Spleen (tissue), 11 donors: ENCODE results near the gene TRABD. TPM values are rescaled to one million over a fixed set of nuclear protein-coding genes. Genes with fewer than 3 reads are reported as not detected.

Source experiments
- DNase-seq: peaks from one replicate; pipeline ENCODE4 v3.0.0-alpha.2; 2020
- H3K27ac ChIP-seq, 8 donors: fragments of 200-600 bp; sonication (generic) in 7 of 8; 1 replicate in 4 of 8; 2 replicates in 4 of 8; pipeline versions ENCODE4 v1.5.0 to v1.8.0; 2016 to 2021; ENCODE audit warnings: inconsistent platforms in 4 of 8, mild to moderate bottlenecking in 4 of 8, moderate library complexity in 1 of 8
- H3K27me3 ChIP-seq, 7 donors: fragments of 200-600 bp; sonication (generic) in 6 of 7; replicated peaks in 1 of 7; 1 replicate in 4 of 7; 2 replicates in 3 of 7; pipeline versions ENCODE4 v1.5.0 to v1.8.0; 2016 to 2021; ENCODE audit warnings: inconsistent platforms in 3 of 7, mild to moderate bottlenecking in 1 of 7
- H3K36me3 ChIP-seq, 6 donors: fragments of 200-600 bp; sonication (generic) in 5 of 6; 1 replicate in 4 of 6; 2 replicates in 2 of 6; pipeline versions ENCODE4 v1.5.0 to v1.8.0; 2016 to 2021; ENCODE audit warnings: inconsistent platforms in 2 of 6
- H3K4me1 ChIP-seq, 6 donors: fragments of 200-600 bp; sonication (generic) in 5 of 6; 1 replicate in 3 of 6; 2 replicates in 3 of 6; pipeline versions ENCODE4 v1.5.0 to v1.8.0; 2016 to 2021; ENCODE audit warnings: inconsistent platforms in 3 of 6
- H3K4me3 ChIP-seq, 8 donors: fragments of 200-600 bp; sonication (generic) in 7 of 8; 1 replicate in 4 of 8; 2 replicates in 4 of 8; pipeline versions ENCODE4 v1.5.0 to v1.8.0; 2016 to 2021; ENCODE audit warnings: inconsistent platforms in 4 of 8, mild to moderate bottlenecking in 4 of 8, moderate library complexity in 2 of 8
- H3K9me3 ChIP-seq, 8 donors: fragments of 200-600 bp; sonication (generic) in 7 of 8; 1 replicate in 4 of 8; 2 replicates in 4 of 8; pipeline versions ENCODE4 v1.5.0 to v1.8.0; 2016 to 2021; ENCODE audit warnings: inconsistent platforms in 4 of 8
- POLR2A ChIP-seq, 3 donors: fragments of 450-650 bp; IDR thresholded peaks; one replicate each; pipeline ENCODE4 v1.5.1; 2017; ENCODE audit warnings: antibody characterized with exemption in 3 of 3, mild to moderate bottlenecking in 1 of 3
- POLR2AphosphoS5 ChIP-seq, 3 donors: sonication (generic); formaldehyde crosslinking; IDR thresholded peaks; one replicate each; pipeline ENCODE4 v1.5.1; 2017; ENCODE audit warnings: antibody characterized with exemption in 3 of 3
- WGBS, 5 donors: extraction: QIAGEN DNeasy Blood & Tissue Kit in 3 of 5; methylation state at CpG; one replicate each; pipeline versions ENCODE4 v1.1.5 to v1.1.7; 2013 to 2018; 5-methylcytosine and 5-hydroxymethylcytosine counted together
- intact Hi-C: fragments of 100-400 bp; cut with DNase I; formaldehyde crosslinking; loops from one replicate; pipeline ENCODE4 v1.15.0; 2023; ENCODE audit warnings: low total_unique reads
- polyA plus RNA-seq, 3 donors: library from polyadenylated mRNA; stranded (reverse); fragments of 200-250 nt; gene quantifications; one replicate each; pipeline ENCODE4 v1.2.1, GENCODE V29; 2013
- total RNA-seq, 7 donors: library from RNA; depleted of rRNA in 3 of 7; stranded (reverse); fragments of >200 nt in 3 of 7; fragmentation: NEBNext Ultra II Directional in 4 of 7; extraction: Animal tissue kit (Norgen Biotek cat#: 25700) in 4 of 7; gene quantifications; one replicate each; pipeline versions ENCODE4 v1.1.0 to v1.2.1, GENCODE V29; 2016 to 2021
- TF ChIP-seq, protein P1 (sequence below), 11 experiments: fragments of 200-600 bp in 7 of 11; fragments of 450-650 bp in 4 of 11; sonication (generic) in 4 of 11; IDR thresholded peaks in 8 of 11; conservative IDR thresholded peaks in 3 of 11; 1 replicate in 7 of 11; 2 replicates in 4 of 11; pipeline versions ENCODE4 v1.4.0 to v1.8.0; 2016 to 2021; ENCODE audit warnings: antibody characterized with exemption in 11 of 11, inconsistent platforms in 4 of 11, mild to moderate bottlenecking in 1 of 11
- donor health status: healthy with polysubstance abuse.
- donor health status: DM: no; HTN: no; CAD: no; lungs with moderate emphysema.
- donor health status: DM: no; HTN: no; CAD: no.
- donor health status: Bipolar disorder and iron deficiency.
- donor health status: healthy.
- donor health status: DM: no; HTN: no; CAD: no.
- donor health status: DM: yes; HTN: yes; CAD: no.

TRABD gene
- total and polyA plus RNA-seq, 10 donors = 43.3 to 85.8 (median 60.0) TPM

DNA sequence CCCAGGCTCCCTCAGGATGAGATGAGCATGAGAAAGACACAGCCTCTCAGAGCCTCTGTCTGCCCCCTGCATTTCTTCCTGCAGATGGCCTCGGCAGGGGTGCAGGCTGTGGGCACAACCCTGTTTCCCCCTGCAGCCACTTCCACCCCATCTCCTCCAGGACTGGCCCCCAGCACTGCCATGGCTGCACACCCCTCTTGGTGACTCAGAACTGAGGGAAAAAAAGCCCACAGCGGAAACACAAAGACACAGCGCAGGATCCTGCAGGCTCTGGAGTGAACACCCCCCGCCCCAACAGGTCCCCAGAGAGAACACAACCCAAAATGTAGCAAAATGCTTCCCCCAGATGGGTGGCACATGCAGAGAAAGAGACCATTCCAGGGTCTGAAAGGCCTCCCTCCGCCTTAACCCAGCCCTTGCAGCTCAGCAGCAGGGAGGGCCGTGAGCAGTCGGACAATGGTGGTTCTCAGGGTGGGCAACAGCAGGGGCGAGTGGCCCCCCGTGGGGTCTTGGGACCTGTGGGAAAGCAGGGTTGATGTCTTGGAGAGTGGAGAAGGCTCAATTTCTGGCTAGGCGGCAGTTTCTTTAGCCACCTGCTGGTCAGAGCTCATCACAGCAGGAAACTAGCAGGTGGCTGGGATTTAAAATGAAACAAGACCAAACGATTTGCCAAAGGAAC, 51.2 kb downstream of the TRABD start:
- Histone ChIP-seq H3K27ac (no peak overlapping the region), H3K9me3 (no peaks in the 10 kb centered on the region), H3K27me3 (no peaks in the 10 kb centered on the region), H3K36me3 (peaks cover 0 to 82% (median 39%) of the 10 kb centered on the region in 6 donors), H3K4me3 (no peak overlapping the region), H3K4me1 (peaks cover 13 to 46% (median 17%) of the 10 kb centered on the region in 6 donors)
- intact Hi-C loops = no loop called here
- TF ChIP-seq POLR2A (IDR thresholded peaks at IDR 0.05) = no peak
- TF ChIP-seq, protein P1, sequence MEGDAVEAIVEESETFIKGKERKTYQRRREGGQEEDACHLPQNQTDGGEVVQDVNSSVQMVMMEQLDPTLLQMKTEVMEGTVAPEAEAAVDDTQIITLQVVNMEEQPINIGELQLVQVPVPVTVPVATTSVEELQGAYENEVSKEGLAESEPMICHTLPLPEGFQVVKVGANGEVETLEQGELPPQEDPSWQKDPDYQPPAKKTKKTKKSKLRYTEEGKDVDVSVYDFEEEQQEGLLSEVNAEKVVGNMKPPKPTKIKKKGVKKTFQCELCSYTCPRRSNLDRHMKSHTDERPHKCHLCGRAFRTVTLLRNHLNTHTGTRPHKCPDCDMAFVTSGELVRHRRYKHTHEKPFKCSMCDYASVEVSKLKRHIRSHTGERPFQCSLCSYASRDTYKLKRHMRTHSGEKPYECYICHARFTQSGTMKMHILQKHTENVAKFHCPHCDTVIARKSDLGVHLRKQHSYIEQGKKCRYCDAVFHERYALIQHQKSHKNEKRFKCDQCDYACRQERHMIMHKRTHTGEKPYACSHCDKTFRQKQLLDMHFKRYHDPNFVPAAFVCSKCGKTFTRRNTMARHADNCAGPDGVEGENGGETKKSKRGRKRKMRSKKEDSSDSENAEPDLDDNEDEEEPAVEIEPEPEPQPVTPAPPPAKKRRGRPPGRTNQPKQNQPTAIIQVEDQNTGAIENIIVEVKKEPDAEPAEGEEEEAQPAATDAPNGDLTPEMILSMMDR (IDR thresholded peaks at IDR 0.05 in 8 of 11, conservative IDR thresholded peaks at IDR 0.05 in 3 of 11) = peak in 5 of 11 experiments; percentile 12 to 44 (median 18)
- no peak for DNase-seq
- 69 to 80% (median 75%) methylated on average over 10 to 11 of the region's 11 CpGs for WGBS, 5 donors

DNA sequence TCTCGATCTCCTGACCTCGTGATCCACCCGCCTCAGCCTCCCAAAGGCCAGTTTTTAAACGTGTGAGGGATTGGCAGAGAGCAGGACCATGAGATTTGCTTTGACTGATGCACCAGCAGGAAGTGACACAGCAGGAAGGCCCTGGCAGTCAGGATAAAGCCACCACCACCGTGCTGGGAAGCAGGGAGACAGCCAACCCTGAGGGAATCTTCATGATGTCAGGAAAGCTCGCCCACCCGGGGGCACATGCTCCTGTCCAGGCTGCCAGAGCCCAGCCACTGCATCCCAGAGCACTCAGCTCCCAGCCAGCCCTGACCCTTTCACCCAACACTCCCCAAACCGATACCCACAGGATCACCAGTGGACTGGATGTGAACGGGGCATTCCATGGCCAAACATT, 53.0 kb downstream of the TRABD start:
- intact Hi-C loops = no loop called here
- no peak for DNase-seq

DNA sequence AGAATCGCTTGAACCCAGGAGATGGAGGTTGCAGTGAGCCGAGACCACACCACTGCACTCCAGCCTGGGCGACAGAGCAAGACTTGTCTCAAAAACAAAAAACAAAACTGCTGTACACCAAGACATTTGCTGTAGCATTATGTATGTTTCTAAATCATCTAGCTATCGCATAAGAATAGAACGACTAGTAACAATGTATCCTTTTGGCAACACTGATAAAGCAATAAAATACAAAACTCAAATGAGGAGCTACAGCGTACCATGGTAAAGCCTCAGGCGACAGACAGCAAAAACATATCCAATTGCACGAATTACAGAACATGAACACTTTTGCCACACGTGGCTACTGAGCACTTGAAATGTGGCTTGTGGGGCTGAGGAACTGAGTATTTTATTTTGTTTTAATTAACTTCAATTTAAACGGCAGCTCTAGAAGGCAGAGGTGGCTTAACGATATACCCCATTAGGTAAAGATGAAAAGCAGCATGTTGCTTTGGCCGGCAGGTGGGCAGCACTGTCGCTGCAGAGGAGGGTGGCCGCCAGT, 56.8 kb downstream of the TRABD start:
- H3K4me1 ChIP-seq = peaks cover 44 to 84% (median 60%) of the 10 kb centered on the region in 6 donors
- TF ChIP-seq POLR2A (IDR thresholded peaks at IDR 0.05) = no peak
- TF ChIP-seq, protein P1 (IDR thresholded peaks at IDR 0.05 in 8 of 11, conservative IDR thresholded peaks at IDR 0.05 in 3 of 11) = no peak
- no peak for TF ChIP-seq POLR2AphosphoS5 (IDR thresholded peaks at IDR 0.05)
- H3K9me3 ChIP-seq = no peaks in the 10 kb centered on the region
- no peaks in the 10 kb centered on the region for H3K27me3 ChIP-seq
- DNase-seq = no peak
- H3K4me3 ChIP-seq = peak overlapping the region; percentile 79 to 96 (median 91)
- WGBS, 5 donors = 64 to 81% (median 73%) methylated on average over 14 of the region's 14 CpGs
- no peak overlapping the region for H3K27ac ChIP-seq
- peaks cover 0 to 51% (median 23%) of the 10 kb centered on the region in 6 donors for H3K36me3 ChIP-seq
- intact Hi-C loops = loop anchor here (10.0 kb wide), 1 partner anchor 252 kb away; no protein-coding TSS in a partner anchor

More for the DNA sequence above, 53.0 kb downstream of the TRABD start:
- TF ChIP-seq POLR2A (IDR thresholded peaks at IDR 0.05) = no peak
- TF ChIP-seq POLR2AphosphoS5 (IDR thresholded peaks at IDR 0.05) = no peak
- TF ChIP-seq, protein P1 (IDR thresholded peaks at IDR 0.05 in 8 of 11, conservative IDR thresholded peaks at IDR 0.05 in 3 of 11) = no peak
- H3K27ac ChIP-seq = no peak overlapping the region
- H3K27me3 ChIP-seq = no peaks in the 10 kb centered on the region
- H3K4me1 ChIP-seq = peaks cover 30 to 65% (median 36%) of the 10 kb centered on the region in 6 donors
- no peak overlapping the region for H3K4me3 ChIP-seq
- H3K9me3 ChIP-seq = no peaks in the 10 kb centered on the region
- WGBS, 5 donors = 77 to 88% (median 82%) methylated on average over 7 to 9 of the region's 9 CpGs
- peaks cover 0 to 63% (median 22%) of the 10 kb centered on the region in 6 donors for H3K36me3 ChIP-seq
